Measurements from ENCODE around the gene FOXG1. TPM values are rescaled to one million over a fixed set of nuclear protein-coding genes. Genes with fewer than 3 reads are reported as not detected.

FOXG1 gene
- total RNA-seq, 1 donor from 2014 or later, result not detected

DNA sequence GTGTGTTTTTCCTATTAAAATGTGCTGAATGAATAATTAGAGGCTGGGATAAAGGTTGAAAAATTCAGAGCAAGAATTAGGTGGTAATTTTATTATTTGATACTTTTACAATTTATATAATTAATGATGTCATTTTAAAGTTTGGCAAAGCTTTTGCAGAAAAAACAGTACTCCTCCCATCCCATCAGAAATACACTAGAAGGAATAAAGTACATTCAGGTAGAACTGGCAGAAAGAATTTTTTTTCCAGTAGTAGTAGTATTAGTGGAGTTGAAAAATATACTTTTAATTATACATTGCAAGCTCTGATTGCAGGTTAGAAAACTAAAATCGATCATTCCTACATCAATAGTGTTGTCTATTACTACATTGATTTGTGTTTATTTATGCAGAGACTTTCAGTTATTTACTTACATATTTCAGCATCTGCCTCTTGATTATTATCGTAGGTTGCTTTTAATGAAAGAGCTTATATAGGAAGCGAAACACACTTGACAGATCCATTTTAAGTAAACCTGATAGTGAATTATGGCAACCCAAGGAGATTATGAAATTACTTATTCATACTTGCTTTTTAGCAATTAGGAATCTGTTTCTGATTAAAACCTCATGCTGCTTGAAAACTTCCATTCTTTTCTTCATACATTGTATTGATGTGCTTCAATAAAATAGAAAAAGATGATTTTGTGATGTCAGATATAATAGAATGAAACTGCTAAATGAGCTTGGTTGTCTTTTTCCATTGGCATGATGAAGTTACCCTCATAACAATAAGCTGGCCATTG lies 10.1 kb downstream of the FOXG1 start:
- DNase-seq (ENCODE audit: low spot score), result no peak

DNA sequence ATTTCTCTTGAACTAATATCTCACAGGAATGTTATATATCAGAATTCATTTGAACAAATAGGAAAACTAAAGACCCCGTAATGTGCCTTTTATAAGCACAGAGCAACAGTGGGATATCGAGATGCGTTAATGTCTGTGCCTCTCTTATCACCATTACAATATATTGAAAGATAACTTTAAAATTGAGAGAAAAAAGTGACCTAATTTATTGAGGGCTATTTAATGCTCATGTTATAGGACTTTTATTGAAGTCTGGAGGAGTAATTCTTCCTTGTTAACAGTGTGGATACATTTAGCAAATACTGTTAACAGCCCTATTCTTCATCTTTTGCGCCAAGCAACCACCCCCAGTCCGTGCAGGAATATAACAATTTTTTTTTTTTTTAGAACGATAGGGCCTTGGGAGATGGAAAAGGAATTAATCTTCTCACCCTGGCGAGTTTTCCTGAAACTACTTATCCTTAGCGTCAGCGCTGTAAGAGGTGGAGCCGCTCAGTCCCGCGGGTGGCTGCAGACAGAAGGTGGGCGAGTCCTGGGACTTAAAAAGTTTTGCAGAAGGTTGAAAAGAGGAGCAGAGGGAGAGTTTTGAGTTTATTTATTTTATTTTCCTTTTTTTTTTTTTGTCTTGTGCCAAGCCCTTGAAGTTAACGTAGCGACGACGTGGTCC lies 11.0 kb downstream of the FOXG1 start:
- DNase-seq (ENCODE audit: low spot score), result no peak

DNA sequence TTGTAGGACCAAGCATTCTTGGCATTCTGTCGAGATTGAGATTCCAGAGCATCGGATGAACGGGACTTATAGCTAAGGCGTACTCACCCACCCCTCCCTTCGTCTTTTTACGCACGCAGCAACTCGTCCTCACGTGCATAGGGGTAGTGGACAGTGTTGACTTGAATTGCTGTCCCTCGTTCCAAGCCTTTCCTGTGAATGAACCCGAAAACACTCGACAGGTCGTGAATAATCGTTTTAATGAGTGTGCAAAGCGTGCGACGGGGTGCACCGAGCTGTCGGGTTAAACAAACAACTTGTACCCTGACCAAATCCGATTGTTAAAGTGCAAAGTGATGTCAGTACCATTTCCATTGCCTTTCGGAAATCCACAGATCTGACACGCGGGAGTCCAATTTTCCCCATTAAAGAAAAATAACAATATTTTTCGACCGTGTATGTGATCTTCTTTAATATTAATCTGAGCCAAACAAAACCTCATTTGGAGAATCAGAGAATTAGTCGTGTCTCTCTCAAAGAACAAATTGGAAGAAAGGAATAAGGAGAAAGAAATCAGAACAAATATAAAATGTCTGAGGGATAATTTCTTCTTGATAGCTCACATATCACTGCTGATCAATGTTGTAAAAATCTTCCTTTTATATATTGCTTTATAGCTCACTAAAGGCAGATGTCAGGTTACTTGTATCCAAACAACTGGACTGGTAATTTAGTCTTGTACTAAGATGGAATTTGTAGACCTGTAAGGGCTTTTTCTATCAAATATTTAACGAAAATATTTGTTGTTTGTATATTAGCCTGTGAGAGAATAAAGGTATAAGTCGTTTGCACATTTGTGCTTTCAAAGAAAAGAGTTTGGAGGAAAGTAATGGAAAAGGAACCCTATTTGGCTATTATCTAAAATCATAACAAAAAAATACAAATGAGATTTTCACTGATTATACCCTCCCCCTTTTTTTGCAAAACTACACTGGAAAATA lies 11.8 kb downstream of the FOXG1 start:
- DNase-seq (ENCODE audit: low spot score), result no peak

DNA sequence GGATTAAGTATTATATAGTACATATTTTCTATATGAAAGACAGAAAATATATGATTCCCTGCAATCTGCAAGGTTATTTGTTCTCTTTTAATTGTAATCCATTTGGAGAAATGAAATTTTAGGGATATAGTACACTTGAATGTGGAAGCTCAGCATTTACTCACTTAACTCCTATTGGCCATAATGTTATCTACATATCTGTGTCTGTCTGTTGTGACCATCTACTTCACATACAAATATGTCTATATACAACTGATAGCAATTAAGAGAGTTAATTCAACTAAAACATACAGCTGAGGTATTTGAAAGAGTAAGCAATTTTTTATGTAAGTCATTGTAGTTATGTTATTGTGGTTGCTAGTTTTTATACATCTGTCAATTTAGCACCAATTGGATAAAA lies 12.9 kb downstream of the FOXG1 start:
- no peak for DNase-seq (ENCODE audit: low spot score)

DNA sequence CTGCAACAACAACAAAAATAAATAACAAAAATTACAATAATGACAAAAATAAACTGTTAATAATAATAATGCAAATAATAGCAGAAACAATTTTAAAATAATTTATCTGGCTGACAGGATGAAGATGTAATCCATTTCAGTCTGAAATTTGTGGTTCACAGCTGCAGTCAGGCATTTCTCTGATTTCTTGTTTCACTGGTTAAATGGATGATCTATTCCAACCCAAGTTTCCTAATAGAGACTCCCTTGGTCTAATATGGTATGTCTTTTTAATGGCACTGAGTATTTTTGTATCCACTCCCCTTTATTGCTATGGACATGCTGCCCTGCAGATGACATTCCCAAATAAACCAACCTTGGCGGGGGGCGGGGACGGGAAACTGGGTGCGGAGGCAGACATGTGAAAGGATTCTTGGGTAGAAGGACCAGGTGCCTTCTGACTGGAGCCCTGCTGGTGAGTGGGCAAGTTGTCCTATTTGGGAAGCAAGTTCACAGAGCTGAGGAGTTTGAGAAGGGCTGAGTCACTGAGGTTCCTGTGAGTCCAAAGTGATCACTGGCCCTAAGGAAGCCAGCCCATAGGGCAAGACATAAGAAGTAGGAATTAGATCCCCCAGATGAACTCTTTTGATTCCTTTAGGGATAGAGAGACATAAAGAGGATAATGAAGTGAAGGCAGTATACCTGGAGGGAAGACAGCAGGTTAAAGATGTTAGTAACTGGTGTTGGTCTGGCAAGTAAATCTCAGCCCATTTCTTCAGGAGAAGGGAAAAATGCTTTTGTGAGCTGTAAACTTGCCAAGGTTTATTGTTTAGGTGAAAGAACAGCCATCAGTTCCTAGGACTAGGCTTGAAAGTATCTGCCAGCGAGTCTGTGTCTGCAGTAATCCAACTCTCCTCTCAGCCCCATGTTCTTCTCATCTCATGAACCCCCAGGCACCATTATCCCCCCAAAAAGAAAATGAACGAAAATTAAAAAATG lies 14.5 kb downstream of the FOXG1 start:
- no peak for DNase-seq (ENCODE audit: low spot score)

DNA sequence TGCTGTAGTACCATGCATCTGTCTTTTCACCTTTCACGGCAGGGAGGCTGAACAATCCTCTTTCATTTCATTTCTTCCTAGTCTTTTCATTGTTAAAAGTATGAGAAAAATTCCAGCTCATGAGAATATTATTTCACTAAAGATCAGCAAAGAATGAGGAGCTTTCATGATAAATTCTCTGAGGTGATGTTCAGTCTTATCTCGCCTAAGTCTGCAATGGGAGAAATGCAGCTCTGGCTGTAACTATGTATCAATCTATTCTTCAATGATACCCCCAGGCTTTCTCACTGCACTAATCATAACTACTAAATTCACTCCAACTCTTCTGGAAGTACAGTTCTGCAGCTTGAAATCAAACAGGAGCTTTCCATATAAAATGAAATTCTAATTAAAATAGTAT lies 15.7 kb downstream of the FOXG1 start:
- DNase-seq (ENCODE audit: low spot score), result no peak

DNA sequence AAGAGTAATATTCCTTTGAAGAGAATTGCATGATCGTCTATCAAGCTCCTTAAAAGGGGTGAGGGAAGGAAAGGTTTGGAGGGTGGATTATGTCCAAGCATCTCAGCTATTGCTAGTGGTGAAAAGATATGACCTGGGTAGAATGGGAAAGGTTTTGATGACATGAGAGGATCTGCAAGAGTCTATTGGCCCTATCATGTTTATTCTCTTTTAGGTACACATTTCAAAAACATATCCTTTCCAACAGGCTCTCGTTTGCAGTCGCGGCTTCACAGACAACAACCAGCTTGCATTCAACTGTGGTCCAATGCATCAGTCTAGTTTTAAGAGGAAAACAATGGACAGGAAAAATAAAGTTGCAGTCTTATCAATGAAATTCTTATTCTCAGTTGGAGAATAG lies 17.1 kb downstream of the FOXG1 start:
- DNase-seq (ENCODE audit: low spot score), result no peak

DNA sequence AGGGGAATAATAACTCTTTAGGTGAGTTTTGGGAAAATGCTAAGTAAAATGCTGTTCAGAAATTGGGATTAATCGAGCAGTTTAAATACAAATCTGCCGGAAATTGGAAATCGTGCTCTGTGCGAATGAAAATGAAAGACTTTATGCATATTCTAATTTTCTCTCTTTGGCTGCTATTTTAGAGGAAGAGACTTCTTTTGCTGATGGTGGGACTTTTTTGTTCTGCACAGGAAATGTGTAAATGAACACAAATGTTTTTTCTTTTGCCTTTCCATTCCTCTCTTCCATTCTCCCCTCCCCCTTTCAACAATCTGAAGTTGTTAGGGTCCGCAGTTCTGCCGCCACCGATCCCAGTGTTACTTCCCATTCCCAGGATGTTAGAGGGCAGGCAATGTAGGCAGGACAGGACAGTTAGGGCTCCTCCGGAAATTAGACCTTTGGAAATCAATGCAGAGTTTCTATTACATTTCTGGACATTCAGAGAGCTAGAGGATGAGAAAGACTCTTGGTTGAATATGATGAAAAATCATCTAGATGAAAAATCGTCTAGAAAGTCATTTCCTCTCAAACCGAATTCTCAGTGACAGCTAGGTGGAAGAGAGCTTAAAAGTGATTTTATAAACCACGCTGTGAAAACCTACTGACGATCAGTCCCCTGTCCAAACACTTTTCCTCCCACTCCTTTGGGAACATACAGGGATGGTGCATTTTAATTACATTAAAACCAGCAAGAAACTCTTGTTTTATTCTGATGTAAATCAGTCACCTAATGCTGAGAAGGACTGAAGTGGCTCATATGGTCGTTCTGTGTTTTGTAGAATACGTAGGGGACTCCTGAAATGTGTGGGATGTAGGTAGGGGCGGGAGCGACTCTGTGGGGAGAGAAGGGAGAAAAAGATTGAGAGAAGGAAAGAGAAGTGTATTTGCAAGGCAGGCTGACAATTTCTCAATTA lies 17.8 kb downstream of the FOXG1 start:
- no peak for DNase-seq (ENCODE audit: low spot score)

DNA sequence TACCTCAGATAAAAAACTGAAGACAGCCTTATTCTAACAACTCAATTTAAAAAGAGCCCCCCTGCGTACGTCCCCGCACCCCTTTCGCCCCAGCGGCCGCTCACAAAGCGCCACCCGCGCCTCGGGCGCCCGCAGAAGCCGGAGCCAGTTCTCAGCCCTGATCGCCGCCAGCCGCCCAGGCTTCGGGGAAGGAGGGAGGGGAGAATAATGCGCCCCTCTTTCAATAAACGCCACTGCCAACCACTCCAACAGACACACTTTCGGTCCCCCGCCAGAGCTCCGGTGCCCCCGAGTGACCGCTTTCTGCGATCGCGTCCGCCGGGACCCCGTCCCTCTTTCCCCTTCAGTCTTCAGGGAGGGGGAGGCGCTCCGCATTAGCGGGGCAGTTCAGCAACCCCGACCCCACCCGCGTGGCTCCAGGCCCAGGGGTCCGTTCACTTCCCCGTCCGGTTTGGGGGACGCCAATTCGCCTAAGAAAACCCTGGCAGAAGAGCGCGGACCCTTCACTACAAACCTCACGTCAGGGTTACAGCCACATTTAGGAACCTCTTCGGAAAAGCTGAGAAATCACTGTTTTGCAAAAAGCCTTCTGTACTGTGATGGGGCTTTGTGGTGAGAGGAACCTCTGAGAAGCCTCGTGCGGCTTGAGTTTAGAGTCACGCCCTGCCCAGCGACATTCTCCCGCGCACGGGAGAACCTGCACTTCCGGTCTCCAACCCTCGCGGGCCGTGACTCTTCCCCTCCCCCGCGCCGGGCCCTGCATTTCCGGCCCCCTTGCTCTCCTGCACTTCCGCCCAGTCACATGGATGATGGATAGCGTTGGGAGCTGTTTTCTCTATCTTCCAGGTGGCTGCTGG lies 18.7 kb downstream of the FOXG1 start:
- no peak for DNase-seq (ENCODE audit: low spot score)

DNA sequence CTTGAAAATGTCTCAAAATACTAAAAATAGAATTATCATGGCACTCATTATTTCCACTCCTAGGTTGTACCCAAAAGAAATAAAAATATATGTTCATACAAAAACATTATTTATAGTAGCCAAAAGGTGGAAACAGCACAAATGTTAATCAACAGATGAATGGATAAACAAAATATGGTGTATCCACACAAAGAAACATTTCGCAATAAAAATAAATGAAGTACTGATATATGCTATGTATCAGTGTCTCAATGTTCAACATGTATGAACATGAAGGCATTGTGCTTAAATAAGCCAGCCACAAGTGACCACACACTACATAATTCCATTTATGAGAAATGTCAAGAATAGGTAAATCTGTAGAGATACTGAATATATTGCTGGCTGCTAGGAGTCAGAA lies 40.9 kb downstream of the FOXG1 start:
- no peak for DNase-seq (ENCODE audit: low spot score)

DNA sequence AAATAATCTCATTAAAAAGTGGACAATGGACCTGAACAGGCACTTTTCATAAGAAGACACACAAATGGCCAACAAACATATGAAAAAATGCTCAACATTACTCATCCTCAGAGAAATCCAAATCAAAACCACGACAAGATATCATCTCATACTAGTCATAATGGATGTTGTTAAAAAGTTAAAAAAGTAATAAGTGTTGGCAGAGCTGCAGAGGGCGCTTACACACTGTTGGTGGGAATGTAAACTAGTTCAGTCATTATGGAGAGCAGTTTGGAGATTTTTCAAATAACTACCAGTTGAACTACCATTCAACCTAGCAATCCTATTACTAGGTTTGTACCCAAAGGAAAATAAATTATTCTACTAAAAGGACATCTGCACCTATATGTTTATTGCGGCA lies 47.2 kb downstream of the FOXG1 start:
- no peak for DNase-seq (ENCODE audit: low spot score)

Data from ureter (tissue), 1 donor.